ENCODE data around the gene LRP1.
A peak's percentile ranks its signal among the peaks of the same experiment; 100 is the strongest.

Gene LRP1

GRCh38 chr12:57240926-57241401 lies 112.7 kb downstream of the LRP1 start:
- DNase-seq, result no peak

DNA sequence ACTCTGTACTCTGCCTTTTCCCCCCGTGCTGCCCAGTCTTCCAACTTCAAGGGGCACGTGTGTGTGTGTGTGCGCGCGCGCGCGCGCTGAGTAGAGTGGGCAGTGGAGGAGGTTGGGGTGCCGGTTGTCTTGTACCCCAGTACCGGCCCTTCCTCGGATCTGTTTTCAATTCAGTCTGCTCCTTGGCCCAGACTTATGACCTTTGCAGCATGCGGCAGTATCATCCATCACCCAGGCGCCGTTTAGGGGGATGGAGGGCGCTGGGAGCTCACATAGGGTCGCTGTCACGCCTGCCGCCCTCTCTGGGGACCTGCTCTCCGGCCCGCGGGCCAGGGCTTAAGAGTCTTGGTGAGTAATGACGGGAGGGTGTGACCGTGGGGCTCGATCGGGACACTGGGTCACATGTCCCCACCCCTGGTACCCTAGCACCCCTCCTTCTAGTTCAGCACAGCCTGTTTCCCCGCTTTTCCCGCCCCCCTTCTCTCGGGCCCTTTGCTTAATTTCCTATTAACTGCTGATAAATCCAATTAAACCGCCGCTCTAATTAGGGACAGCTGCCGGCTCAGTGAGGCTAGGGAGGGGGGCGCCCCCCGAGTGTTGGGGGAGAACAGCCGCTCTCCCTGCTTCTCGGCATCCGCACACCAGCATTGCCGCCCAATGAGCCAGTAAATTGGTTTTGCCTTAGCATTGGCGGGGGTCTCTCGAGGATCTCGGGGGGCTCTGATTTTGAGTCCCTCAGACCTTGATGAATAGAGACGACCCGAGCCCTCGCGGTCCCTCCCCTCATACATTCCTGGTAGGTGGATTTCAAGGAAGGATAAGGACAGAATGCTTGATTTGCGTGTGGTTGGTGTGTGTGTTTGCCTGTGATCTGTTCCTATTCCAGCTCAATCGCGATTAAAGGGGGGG lies 113.4 kb downstream of the LRP1 start:
- DNase-seq, result no peak

GRCh38 chr12:57242329-57242690 lies 114.0 kb downstream of the LRP1 start:
- no peak for DNase-seq

DNA sequence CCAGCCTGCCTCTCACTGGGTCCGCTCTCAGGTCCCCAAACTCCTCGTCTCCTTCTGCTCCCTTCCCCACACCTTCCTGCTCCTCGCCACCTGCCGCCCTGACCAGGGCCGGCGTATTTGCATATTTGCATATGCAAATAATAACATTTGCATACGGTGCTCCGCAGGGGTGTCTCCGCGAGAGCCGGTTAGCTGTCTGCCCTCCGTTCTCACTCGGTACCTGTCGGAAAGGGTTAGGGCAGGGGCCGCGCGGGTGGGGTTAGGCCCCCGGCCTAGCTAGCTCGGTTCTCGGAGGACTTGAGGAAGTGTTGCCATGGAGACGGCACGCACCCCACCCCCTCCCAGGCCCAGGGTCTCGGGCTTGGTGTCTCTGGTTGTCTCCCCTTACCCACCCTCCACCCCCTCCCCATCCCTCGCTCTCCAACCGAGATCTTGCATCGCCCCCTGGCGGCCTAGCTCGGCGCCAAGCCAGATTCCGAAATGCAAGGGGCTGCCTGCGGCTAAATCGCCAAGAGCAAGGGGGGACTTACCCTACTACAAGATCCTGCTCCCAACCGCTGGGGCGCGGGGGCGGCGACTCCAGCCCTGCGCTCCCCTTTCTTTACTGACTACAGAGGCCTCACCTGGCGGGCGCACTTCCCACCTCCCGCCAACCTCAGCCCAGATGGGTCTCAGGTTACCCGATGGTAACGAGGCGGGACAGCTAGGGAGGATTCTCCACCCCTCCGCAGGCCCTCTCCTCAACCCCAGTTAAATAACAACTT lies 114.6 kb downstream of the LRP1 start:
- peak; percentile 29 for DNase-seq

DNA sequence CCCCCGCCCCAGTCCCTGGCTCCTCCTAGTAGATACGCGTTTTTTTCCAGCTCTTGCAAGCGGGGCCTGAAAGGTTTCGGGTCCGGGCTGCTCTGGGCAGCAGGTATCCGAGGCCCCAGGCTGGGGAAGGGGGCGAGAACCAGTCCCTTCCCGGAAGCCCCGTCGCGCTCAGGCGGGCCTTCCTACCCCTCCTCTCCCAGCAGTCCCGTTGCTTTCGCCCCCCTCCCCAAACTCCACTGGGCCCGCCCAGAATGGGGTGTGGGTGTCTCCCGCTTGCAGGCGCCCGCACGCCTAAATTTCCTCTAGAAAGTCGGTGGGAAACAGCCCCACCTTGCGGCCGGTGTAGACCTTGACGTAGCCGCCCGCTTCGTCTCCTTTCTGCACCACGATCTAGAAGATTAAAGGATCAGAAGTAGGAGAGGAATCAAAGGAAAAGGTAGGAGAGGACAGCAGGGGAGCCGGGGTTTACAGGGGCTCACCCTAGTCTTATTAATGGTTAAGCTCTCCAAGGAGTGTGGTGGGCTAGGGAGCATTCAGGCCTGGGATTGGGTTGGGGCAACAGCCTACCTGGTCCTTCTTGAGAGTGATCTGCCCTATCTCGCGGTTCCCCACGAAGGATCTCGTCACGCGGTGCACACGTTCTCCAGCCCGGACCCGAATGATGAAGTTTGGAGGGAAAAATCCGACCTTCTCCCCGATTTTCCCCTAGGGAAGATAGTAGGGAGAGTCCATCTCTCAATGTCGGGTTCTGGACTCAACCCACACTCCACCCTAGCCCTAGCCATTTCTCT lies 115.4 kb downstream of the LRP1 start:
- DNase-seq, result peak; percentile 11

DNA sequence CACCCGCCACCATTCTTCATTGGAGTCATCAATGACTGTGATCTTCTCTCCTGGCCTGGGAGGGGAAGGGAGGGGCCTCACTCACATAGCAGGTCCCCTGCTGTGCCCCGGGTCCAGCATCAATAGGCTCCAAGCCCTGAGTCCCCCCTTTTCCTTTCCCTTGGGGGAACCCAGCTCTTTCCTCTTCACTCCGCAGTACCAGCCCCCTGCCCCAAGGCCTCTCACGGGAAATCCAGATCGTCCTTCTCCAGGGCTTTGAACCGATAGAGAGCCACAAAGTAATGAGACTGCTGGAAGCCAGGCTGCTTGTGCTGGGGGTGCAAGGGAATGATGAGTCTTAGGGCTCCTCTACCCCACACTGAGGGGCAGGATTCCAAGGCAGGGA lies 116.0 kb downstream of the LRP1 start:
- no peak for DNase-seq

DNA sequence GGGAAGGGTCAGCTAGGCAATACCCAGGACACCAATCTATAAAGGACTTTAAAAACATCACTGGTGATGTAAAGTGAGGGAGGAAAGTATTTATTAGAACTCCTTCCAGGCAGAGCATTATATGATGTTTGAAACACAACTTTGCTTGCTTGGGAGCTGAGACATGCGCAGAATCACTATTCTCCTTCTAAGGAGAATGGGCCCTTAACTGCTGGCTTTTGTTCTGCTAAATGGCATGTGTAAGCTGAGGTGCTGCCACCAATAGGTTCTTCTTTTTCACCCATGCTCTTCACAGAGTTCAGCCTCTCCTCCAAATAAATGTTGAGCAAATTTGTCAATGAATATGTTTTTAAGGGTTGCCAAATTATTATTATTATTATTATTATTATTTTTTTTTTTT lies 118.8 kb downstream of the LRP1 start:
- DNase-seq, result no peak

DNA sequence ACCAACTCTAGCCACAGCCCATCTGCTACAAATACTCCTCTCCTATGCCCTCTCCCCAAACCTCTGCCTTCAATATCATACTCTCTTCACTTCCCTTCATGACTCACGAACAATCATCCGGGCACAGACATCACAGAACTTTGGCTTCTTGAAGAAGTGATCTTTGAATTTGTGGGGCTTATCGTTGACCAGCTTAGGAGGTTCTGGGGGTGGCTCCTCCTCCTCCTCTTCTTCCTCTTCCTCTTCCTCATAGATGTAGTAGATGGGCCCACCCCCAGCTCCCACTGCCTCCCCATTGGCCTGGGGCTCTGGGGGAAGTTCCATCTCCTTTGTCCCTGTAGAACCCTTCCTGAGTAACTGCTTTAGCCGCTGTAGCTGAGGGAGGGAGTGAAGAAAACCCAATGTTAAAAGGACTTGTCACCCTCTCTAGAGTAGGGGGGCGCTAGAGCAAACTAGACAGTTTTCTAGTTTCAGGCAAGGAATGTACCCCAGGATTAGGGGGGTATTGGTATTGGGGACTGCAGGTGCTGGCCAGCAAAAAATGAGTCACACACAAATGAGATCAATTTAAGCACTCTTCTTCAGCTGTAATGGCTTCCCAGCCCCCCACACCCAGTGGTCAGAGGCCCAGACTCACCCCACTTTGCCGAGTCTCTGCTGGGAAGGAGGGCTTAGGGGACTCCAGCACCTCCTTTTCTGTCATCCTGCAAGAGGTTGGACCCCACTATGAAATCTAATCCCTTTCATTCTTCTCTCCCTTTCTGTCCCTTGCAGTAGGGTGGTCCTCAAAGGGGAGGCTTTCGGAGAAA lies 120.9 kb downstream of the LRP1 start:
- DNase-seq, result no peak

GRCh38 chr12:57250541-57250940 lies 122.3 kb downstream of the LRP1 start:
- DNase-seq, result no peak

GRCh38 chr12:57250956-57251355 lies 122.7 kb downstream of the LRP1 start, which contains the start of gene STAC3:
Gene STAC3, minus strand, starts transcription at chr12:57251187. Its CDS starts 1,551 bp downstream, at chr12:57249636.
- no peak for DNase-seq

DNA sequence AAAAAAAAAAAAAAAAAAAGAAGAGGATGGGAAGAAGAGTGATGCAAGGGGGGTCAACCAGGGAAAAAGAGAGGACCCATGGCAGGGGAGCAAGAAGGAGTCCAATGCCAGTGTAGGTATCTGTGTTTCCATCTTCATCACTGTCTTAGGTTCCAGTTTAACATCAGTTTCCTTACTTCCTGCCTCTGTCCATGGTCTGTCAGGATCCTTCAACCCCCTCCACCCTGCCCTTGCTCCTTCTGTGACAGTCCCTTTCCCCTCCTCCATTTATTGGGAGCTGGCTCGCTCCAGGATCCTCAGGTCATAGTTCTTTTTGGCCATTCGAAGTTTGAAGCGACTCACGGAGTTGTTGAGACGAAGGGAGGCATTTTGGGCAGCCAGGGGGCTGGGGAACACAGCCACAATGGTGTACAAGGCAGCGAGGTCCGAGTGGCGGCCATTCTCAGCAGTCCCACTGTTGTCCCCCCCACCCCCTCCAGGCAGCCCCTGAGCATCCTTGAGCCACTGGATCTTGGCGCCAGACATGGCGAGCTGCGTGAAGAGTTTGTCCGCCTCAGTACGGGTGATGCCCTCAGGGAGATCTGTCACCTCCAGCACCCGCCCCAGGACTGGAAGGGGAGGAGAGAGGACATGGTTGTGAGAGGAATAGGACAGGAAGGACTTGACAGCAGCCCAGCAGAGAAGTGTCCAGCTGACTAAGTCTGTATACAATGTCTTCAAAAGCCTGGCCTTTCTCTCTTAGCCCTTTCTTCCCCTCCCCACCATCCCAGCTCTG lies 126.4 kb downstream of the LRP1 start:
- DNase-seq, result no peak

- no peak for DNase-seq
Measured at GRCh38 chr12:57255916-57256315, 127.6 kb downstream of the LRP1 start.

DNA sequence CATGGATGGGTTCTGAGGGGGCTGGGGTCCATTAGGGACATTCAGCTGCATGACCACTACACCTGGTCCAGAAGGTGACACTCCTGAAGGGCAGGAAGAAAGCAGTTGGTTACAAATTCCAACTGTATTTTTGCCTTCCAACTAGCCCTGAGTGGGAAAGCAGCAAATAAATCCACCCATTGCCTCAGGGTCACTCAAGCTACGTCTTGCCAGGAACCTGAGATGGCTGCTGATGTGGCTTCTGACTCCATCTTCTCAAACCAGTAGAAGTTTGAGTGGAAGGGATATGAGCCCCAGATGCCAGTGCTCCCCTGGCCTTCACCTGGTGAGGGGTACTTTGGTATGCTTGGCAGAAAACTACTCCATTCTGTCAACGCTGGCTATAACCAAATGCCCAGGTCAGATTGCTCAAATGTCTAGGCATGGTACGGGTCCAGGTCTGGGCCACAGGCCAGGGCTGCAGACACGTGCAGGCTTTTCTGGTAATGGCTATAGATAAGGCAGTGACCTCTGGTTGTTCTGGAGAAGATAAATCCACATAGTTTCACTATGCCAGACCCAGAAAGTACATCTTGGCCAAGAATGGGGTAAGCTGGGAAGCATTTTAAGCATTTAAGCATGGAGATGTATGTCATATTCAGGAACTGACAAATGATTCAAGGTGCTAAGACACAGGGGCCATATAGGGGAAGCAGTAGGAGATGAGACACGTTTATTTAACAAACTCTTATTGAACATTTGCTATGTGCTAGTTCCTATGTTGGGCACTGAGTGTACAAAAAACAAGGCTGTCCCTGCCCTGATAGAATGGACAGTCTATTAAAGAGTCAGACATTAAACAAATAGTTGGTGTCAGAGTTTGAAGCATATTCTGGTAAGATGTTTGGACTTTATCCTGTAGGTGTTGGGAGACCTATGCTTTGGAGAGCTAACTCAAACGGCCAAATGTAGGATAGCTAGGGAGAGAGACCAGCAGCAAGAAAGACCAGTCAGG lies 131.0 kb downstream of the LRP1 start:
- DNase-seq, result no peak

GRCh38 chr12:57260366-57260765 lies 132.1 kb downstream of the LRP1 start:
- peak; percentile 26 for DNase-seq

GRCh38 chr12:57261428-57261865 lies 133.2 kb downstream of the LRP1 start:
- peak; percentile 75 for DNase-seq

- no peak for DNase-seq
Measured at GRCh38 chr12:57262126-57262822, 134.0 kb downstream of the LRP1 start.

All from NCI-H2227 treated with DMSO at 0.1 percent for 48 hours (cell line).